GM19452 (cell line): Measurements from ENCODE around the gene BTBD2.

Experiments
- ATAC-seq: cut with Tn5 transposase; IDR thresholded peaks from one replicate; pipeline ENCODE4 v1.9.1; 2021; ENCODE audit not compliant: unreplicated experiment

BTBD2 gene

DNA sequence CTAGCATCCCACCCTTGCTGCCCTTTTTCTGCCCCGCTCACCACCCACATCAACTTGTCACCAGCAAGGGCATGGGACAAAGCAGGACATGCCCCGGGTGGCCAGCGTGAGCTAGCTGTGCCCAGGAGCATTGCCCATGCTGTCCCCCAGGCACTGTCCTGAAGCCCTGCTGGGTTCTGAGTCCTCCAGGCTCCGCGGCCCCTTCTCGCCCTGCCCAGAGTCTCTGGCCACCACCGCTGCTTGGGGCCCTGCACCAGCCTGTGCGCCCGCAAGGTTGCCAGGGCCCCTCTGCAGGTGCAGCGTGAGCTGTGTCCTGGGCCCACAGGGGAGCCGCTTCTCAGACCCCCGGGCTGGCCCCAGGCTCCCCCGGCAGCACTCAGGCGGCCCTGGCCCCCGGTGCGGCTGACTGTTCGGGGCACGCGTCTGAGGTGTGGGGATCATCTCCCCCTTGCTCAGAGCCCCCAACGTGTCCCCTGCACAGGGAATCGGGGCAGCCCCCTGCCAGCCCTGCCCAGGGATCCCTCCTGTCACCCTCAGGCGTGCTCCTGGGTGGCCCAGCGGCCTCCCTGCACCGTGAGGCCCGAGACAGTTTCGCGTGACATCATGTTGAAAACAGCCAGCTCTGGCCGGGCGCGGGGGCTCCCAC is 70.5 kb downstream of the BTBD2 start:
- no peak for ATAC-seq

DNA sequence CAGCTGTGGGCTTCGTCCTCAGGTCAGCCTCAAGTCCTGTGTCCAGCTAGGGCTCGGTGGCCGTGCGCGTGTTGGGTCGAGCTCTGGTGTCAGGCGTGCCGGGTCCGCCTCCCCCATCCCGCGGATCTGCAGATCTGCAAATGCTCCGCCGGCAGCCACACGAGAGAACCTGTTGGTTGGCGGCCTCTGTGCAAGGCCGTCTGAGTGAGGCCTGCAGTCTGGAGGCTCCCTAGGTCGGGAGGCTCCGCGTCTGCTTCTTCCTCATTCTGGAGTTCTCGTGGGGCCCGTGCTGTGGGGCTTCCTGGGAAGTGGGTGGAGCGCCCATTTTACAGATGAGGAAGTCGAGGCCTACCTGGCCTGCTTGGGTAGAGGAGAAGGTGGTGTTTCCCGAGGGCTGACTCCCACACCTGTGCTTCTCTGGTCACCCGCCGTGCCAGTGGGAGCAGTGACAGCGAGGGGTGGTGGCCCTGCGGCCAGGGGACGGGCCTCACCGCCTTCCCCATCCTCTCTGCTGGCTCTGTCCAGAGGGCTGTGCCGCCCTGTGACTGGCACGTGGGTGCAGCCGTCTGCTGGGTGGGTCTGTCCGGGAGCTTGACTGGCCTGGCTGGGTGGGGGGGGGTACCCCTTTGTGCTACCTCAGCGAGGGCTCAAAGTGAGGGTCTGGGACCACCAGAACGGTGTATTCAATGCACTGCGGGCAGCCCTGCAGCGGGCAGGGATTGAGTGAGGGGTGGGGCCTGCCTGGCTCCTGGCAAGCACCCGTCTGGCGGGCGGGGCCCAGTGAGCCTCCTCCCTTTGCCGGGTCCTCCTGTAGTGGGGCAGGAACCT is 71.2 kb downstream of the BTBD2 start:
- no peak for ATAC-seq

DNA sequence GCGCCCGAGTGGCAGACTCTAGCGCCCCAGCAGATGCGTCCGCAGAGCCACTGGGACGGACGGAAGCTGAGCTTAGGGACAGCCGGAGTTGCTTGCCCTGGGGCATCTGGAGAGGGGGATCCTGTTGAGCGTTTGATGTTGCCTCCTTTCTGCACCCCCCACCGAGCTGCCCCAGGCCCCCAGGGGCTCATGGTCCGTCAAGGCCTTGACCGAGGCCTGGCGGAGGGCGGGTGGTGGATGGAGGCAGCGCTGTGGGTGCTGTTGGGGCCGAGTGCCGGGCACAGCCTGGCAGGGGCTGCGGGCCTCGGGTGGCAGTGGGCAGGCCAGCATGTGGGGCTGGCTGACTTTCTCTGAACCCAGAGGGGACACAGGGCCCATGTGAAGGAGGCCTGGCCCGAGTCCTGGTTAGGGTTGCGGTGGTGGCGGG is 71.8 kb downstream of the BTBD2 start:
- ATAC-seq: no peak

DNA sequence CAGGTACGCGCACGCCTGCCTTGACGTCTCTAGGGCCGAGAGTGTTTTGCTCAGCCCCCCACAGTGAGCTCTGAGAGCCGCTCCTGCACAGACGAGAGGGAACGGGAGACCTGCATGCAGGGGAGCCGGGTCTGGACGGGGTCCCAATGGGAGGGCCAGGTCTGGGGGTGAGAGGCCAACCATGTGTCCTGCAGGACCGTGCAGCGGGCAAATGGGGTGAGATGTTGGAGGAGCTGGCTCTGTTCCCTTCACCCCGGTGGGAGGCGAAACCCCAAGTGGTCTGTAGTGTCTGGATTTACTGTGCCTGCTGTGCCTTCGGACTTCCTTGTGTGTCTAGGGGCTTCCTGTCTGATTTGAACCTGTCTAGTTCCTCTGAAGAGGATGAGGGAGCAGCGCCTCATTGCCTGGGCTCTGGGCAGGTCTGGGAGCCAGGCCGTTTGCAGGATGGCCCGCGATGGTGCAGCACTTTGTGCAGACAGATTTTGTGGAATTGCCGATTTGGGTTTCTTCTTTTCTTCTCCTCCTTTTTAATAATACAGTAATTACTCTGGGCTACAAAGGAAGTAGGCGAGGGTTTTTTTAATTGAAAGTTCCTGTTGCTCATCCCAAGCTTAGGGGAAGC is 72.5 kb downstream of the BTBD2 start:
- no peak for ATAC-seq

DNA sequence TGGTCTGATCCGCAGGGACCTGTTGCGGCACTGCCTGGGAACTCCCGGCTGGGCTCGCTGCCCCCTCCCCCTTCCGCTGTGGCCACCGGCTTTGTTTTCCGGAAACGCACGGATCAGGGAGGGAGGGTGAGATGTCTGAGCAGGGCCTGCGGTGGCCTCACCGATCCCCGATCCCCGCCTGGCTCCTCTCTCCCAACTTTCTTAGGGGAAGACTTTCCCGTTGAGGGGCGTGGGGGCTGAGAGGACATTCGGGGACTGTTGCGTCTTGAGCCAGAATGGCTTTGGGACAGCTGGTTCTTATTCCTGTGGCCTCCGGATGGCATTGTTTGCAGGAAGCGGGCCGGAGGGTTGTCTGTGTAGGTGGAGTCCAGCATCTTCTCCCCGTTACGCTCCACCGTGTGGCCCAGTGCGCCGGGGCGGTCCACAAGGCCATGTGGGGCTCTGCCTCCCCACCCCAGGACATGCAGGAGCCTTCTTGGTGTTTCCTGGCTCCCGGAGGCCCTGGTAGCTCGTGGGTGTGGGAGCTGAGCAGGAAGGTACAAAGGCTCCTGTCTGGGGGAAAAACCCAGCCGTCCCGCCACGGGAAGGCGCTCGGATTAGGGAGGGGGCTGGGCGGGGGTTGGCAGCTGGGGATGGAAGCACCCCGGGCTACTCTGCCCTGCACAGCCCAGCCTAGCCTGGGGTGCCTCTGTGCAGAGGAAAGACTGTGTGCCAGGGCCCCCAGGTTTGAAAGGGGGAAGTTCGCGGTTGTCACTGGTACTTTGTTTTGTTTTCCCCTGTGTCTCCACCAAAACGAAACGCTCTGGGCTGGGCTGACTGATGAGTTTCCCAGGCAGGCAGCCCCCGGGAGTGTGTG is 73.2 kb downstream of the BTBD2 start:
- no peak for ATAC-seq

DNA sequence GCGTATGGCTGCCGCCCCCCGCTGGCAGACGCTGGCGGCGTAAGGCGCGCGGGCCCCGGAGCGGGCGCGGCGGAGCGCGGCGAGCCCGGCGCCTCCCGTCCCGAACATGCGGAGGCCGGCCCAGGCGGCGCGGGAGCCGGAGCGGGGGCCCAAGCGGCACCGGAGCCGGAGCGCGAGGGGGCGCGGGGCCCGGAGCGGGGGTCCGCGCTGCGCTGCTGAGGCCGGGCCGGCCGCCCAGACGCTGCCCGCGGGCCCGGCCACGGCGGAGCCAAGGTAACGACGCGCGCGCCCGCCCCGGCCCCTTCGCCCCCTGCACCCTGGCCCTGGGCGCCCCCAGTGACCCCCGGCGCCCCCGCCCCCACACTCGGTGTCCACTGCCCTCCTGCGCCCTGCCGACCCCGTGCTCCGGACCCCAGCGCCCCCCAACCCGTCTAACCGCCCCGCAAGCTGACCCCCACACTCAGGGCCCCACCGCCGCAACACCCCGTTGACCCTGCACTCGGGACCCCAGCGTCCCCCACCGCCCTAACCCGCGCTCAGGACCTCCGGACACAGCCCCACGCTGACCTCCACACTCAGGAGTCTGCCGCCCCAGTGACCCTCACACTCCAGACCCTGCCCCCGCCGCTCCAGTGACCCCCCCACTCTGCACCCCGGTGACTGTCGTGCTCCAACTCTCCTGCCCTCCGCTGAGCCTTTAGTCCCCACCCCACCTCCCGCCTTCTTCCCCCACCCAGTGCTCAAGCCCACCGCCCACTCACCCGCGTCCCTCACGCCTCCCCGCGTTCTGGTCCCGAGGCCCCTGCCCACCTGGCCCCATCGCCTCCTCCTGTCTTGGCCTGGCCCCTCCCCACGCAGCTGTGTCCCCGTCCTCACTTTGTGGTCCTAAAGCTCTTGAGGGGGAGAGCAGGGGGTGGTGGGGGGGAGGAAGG is 74.1 kb downstream of the BTBD2 start, which contains the start of gene CSNK1G2:
Gene CSNK1G2, plus strand, starts transcription at position 27 of the 932 bp plus-strand sequence. CDS start 28,601 bp downstream, outside the sequence.
- ATAC-seq: peak; percentile 57

DNA sequence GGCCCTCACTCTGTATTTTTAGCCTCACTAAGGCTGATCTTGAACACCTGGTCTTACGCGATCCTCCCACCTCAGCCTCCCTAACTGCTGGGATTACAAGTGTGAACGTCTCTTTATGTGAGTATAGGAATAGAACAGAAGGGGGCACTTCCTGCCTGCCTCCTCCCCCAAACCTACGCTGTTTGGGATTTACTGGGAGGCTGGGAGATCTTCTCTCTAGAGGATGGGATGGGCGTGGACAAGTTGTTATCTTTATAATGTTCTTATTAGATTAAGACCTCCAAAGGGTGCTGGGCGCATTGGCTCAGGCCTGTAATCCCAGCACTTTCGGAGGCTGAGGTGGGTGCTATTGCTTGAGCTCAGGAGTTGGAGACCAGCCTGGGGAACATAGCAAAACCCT is 77.4 kb downstream of the BTBD2 start:
- no peak for ATAC-seq

DNA sequence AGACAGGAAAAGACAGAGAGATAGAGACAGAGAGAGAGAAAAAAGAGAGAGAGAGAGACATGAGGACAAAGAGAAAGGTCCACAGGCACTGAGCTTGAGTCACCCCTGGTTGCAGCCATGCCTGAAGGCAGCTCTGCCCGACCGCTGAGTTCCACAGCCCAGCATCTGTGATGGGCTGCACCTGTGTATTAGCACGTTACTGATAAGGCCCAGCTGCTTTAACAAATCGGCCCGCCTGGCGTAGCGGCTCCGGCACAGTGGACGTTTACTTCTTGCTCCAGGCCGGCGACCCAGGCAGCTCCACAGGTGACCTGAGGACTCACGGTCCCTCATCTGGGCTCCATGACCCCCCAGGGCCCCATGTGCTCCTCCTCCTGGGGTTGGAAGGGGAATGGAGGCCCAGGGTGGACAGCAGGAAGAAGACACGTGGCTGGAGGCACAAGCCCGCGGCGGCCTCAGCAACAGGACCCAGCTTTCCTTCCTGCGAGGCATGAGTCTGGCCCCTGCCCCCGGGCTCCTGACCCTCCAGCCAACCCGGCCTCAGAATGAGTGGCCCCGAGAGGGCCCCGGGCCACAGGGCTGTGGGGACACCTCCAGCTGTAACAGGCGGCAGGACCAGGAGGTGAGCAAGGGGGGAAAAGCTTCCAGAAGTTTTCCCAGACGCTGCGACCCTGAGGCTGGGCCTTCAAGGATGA is 78.5 kb downstream of the BTBD2 start:
- ATAC-seq: no peak

DNA sequence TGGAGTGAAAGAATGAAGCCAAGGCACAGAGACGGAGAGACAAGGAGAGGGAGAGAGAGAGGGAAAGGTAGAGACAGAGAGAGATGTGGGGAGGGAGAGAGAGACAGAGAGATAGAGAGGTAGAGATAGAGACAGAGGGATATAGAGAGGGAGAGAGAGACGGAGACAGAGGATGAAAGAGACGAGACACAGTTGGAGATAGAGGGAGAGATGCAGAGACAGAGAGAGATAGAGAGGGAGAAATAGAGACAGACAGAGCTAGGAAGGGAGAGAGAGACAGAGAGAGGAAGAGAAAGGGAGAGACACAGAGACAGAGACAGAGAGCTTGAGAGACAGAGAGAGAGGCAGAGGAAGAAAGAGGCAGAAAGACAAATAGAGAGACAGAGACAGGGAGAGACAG is 79.1 kb downstream of the BTBD2 start:
- ATAC-seq: no peak

DNA sequence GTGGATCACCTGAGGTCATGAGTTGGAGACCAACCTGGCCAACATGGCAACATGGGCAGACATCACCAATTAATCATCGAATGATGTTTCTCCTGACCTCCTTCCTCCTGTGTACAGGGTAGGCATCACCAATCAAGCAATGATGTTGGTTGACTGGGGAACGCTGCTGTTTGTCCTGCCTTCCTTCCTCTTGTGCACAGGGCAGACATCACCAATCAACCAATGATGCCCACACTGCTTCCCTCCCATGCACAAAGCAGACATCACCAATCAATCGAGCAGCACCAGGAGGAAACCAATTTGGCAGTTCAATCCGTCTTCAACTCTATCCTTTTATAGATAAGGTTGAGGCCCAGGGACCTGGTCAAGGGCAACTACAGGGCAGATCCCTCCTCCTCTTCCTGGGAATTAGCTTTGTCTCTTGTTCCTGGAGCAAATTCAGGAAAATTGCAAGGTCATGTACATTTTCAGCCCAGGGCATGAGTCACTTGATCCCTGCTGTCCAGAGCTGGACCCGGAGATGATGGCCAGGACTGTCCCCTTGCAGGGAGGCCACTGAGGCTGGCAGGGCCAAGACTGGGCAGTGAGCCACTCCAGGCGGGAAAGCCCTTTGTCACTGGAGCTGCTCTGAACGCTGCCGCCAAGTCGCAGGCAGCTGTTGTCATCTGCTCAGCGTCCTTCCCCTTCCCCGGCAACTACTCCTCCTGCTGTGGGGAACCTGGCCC is 79.9 kb downstream of the BTBD2 start:
- ATAC-seq: no peak
